HuH-7 (cell line): ENCODE results near the gene GAS7.
"Not testable (repeated sequence)": the region's sequence is repeated elsewhere in the genome, so short reads cannot be mapped to it uniquely, and the experiment has no call there.

Experiments used
- DNase-seq: peaks from one replicate; pipeline ENCODE4 v3.0.0; 2011; ENCODE audit warnings: low spot score

Gene GAS7

DNA sequence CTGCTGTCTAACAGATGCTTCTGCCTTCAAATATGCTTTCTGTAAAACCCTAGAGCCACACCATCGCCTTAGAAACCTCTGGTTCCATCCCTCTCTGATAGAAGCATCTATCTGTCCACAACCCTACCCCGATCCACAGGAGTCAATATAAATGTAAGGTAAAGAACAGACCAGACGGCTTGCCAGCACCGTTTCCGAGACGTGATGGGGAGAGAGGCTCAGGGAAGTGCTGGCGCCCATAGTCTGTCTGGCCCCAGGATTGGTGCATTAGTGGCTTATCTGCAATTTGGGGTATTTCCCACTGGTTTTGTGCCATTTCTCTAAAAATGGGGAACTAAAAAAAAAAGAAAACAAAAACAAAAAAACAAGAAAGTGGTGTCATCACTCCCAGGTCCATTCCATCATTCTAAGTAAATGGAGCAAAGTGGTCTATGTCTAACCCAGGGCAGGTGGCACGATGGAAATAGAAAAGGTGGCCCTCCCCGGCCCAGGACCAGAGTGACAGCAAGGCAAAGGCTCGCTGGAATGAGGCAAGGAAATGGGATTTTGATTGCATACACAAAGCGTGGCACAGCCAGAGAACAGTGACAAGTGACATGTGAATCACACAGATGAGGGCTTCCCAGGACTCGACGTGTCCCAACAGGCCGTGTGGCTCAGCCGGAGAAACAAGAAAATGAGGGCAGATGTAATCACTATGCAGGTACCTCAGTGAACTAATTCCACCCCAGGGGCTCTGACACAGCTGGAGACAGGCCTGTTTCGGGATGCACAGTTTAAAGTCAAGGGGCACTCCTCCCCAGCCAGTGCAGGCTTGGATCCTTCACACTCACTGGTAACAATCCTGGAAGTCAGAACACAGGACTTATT is 125.6 kb downstream of the GAS7 start:
- no peak for DNase-seq

- no peak for DNase-seq
These were observed 126.3 kb downstream of the GAS7 start for GRCh38 chr17:10072086-10072485.

DNA sequence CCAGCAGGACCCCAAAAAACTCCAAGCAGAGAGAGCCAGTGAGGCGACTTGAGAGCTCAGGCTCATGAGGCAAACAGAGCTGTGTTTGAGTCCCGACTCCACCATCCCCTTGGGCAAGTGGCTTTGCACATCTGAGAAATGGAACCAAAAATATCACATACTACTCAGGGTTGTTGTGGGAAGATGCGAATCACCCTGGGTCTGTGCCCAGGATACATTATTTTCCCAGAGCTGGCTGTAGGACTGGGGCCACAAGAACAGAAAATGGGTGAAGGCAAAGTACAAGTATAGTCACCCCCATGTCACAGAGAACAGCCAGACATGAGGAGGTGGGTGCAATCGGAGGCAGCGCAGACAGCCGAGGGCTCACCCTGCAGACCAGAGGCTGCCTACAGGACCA is 127.3 kb downstream of the GAS7 start:
- no peak for DNase-seq

DNA sequence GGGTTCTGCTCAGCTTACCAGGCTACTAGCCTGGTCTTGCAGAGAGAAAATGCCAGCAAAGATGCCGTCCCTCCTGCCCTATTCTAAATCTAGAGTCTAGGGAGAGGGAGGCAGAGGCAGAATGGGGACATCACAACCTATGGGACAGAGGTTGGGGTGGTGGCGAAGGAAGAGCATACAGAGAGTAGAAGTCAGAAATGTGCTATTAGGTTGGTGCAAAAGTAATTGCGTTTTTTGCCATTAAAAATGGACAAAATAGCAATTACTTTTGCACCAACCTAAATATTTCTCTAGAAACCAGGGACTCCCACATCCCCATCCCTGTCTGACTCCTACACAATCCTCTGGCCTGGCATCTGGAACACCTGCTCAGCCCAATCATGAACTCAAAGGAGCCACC is 127.7 kb downstream of the GAS7 start:
- no peak for DNase-seq

- DNase-seq, result no peak
These were observed 129.1 kb downstream of the GAS7 start for GRCh38 chr17:10069301-10069700.

DNA sequence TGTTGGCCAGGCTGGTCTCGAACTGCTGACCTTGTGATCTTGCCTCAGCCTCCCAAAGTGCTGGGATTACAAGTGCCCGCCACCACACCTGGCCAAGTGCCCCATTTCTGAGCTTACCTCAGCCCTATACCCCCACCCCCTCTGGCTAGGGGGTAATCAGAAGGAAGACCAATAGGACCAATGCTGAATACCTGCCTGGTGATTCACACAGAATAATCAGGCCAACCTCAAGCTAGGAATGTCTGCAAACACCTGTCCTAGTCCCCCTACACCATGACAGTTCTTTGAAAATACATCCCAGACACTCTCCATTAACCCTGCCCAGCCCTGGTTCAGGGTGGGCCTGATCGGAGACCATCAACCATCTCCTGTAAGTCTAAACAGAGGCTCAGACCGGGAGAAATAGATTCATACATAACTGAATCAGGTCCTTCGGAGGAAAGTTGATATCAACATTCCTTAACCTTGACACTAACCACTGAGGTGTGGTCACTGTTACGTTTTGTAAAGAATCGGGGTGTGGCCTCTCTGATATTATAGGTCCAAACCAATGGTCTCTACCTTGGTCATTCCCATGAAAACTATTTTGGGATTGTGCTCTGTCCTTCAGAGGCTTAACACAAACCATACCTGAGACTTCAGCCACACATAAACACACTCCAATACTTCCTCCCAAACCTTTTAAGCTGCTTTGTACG is 130.8 kb downstream of the GAS7 start:
- no peak for DNase-seq

DNA sequence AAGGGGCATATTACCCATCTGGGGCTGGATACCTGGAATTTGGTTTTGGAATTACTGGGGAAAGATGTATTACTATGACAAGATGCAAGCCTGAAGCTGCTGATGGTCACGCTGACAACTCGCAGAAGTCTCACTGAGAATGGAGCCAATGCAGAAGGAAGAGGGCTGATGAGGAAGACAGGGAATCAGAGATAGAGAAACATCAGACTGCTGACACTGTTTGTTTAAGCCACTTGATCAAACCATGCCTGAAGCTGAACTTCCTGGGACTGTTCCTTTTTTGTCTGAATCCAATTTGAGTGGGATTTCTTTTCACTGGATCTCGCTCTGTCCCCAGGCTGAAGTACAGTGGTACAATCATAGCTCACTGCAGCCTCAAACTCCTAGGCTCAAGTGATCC is 133.9 kb downstream of the GAS7 start:
- DNase-seq, result no peak

DNA sequence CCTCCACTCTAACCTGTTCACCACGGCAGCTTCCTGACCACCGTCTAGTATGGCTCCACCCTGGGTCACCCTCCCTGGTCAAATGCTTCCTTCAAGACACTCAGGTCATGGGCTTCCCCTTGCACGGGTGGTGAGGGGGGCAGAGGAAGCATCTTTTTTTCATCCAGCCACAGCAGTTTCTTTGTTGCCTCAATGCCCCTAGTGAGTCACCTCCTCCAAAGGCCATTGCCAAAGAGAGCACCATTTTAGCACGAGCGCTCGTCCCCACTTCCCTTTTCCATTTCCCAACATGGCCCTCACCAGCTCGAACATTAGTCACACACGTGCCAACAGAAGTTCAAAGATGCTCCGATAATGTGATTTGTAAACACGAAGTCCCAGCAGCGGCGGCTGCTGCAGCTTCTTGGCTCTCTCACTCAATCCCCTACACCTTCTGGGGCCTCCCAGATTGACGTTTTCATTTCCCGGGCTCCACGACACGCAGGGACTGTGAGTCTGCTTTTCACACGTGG is 134.6 kb downstream of the GAS7 start:
- no peak for DNase-seq

- no peak for DNase-seq
These were observed 135.6 kb downstream of the GAS7 start for GRCh38 chr17:10062691-10063385.

- no peak for DNase-seq
These were observed 137.1 kb downstream of the GAS7 start for GRCh38 chr17:10061111-10061845.

GRCh38 chr17:10060526-10060925 is 137.9 kb downstream of the GAS7 start:
- no peak for DNase-seq

DNA sequence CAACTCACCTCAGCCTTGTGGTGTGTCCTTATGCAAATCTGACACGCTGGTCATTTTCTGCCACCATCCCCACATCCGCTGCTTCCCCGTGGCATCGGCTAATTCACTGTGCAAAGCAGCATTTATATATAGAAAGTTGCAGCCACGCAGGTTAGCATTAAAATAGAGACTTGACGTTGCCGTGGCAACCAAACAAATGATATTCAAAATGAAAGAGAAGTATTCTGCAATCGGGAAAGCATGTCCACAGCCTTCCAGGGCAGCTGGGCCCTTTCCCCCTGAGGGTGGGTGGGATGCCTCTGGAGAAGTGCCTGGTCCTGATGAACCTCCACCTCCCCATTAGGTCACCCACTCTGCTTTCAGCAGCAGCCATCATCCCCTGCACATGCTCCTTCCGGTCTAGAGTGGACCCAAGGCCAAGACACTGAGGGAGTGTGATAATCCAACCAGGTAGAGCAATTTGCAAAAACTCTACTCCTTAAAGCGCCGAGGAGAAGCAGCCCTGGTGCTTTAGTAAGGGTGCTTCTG is 138.7 kb downstream of the GAS7 start:
- no peak for DNase-seq

- no peak for DNase-seq
These were observed 139.3 kb downstream of the GAS7 start for GRCh38 chr17:10058921-10059683.

GRCh38 chr17:10057466-10057865 is 140.9 kb downstream of the GAS7 start:
- not testable (repeated sequence) for DNase-seq

GRCh38 chr17:10055262-10055975 is 143.0 kb downstream of the GAS7 start:
- DNase-seq, result no peak

DNA sequence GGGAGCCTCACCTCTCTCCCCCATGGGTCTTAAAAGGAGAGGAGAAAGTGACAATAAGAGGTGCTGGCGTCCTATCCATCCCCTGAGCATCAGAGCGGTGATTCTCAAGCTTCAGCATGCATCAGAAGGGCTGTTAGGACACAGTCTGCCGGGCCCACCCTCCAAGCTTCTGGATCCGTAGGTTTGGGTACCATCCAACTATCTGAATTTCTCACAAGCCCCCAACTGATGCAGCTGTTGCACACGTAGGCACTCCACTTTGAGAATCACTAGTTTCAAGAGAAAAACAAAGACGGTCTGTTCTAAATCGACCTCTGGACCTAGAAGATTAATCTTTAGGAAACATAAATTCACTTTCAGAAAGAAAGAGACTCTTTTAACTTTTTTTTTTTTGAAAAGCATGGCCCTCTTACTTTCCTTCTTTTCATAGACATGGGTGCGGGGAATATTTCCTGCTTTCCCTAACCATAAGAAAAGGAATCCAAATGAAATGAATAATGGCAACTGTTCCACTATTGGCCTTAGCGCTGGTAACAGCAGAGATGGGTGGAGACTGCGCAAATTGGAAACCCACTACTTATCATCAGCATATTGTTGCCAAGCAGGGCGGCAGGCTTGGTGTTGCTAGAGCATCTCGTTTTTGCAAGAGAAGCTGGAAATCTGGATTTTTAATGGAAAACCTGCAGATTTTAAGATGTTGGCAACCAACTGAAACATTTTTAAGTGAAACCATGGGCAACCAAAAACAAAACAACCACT is 144.4 kb downstream of the GAS7 start:
- no peak for DNase-seq

GRCh38 chr17:10052106-10052813 is 146.1 kb downstream of the GAS7 start:
- DNase-seq, result no peak

GRCh38 chr17:10051112-10051511 is 147.3 kb downstream of the GAS7 start:
- DNase-seq, result no peak

DNA sequence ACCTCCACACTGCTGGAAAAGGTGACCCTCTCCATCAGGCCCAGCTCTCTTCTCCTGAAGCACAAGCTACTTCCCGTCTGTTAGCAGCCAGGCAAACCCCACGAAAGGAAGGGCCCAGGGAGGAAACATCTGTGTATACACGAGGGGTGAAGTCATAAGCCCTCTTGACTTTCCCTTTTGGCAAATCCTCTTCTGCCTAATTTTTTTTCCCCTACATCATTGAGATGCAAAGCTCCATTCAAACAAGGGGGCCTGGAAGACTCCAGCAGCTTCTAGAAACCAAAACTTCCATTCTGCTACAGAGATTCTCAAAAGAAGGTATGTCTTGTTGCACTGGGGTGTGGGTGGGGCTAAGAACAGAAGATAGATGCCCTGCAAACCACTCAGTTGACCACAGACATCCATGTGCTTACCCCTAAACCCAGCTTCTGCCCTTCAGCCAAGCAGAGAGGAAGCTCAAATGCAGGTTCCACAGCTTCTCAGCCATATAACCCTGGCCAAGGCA is 147.8 kb downstream of the GAS7 start:
- no peak for DNase-seq
